Kidney (tissue), 14 donors: ENCODE data around the gene REXO4. TPM values are rescaled to one million over a fixed set of nuclear protein-coding genes. Genes with fewer than 3 reads are reported as not detected.

Experiments used
- DNase-seq, 5 donors: peaks; one replicate each; pipeline ENCODE4 v3.0.0-alpha.2; 2013 to 2020
- FAIRE-seq: peaks from 2 replicates; lab custom pipeline; 2012; peaks lifted over from hg19 to GRCh38; lab: Jason Lieb, UNC
- H3K27ac ChIP-seq, 2 donors: one replicate each; pipeline ENCODE4 v1.7.0; 2013; ENCODE audit warnings: low read depth in 2 of 2, low read length in 2 of 2, inconsistent platforms in 1 of 2
- H3K27me3 ChIP-seq: one replicate; pipeline ENCODE4 v1.7.1; 2013; ENCODE audit warnings: low read length, inconsistent platforms; ENCODE audit not compliant: control insufficient read depth, insufficient read depth
- H3K36me3 ChIP-seq, 3 donors: one replicate each; pipeline versions ENCODE4 v1.7.0 to v1.7.1; 2013; ENCODE audit warnings: low read length in 3 of 3, control low read depth in 1 of 3, inconsistent platforms in 1 of 3; ENCODE audit not compliant: insufficient read depth in 3 of 3, control insufficient read depth in 2 of 3
- H3K4me1 ChIP-seq, 3 donors: one replicate each; pipeline versions ENCODE4 v1.7.0 to v1.7.1; 2013; ENCODE audit warnings: low read length in 3 of 3, inconsistent platforms in 1 of 3, low read depth in 1 of 3; ENCODE audit not compliant: control insufficient read depth in 2 of 3, insufficient read depth in 2 of 3
- H3K4me3 ChIP-seq, 3 donors: one replicate each; pipeline versions ENCODE4 v1.7.0 to v1.8.1; 2013; ENCODE audit warnings: low read length in 3 of 3, control low read depth in 1 of 3, inconsistent platforms in 1 of 3
- H3K9ac ChIP-seq, 3 donors: one replicate each; pipeline versions ENCODE4 v1.7.0 to v1.7.1; 2013; ENCODE audit warnings: low read length in 3 of 3, control low read depth in 1 of 3, inconsistent platforms in 1 of 3
- H3K9me3 ChIP-seq, 3 donors: one replicate each; pipeline versions ENCODE4 v1.7.0 to v1.7.1; 2013; ENCODE audit warnings: low read length in 3 of 3, control low read depth in 1 of 3, inconsistent platforms in 1 of 3; ENCODE audit not compliant: control insufficient read depth in 2 of 3, insufficient read depth in 1 of 3
- CTCF ChIP-seq: IDR thresholded peaks from 3 replicates; pipeline ENCODE4 v1.5.1; 2012; ENCODE audit warnings: mild to moderate bottlenecking, moderate library complexity, borderline replicate concordance; ENCODE audit not compliant: insufficient read depth; ENCODE audit errors: extremely low read depth
- intact Hi-C: fragments of 100-400 bp; cut with DNase I; formaldehyde crosslinking; loops from one replicate; pipeline ENCODE4 v1.11.1; 2022
- polyA plus RNA-seq: library from polyadenylated mRNA; stranded (reverse); fragments of 350-450 nt; fragmentation: Illumina TruSeq; extraction: RNeasy Lipid Tissue Mini Kit (QIAGEN cat#74804); gene quantifications from one replicate; pipeline ENCODE4 v1.2.3, GENCODE V29; 2014; ENCODE audit warnings: low read depth, low replicate concordance; ENCODE audit not compliant: insufficient read depth
- total RNA-seq: library from RNA; stranded (reverse); fragmentation: NEBNext Ultra II Directional; extraction: Animal tissue kit (Norgen Biotek cat#: 25700); gene quantifications from one replicate; pipeline ENCODE4 v1.2.1, GENCODE V29; 2021
- donor health status: control.
- donor health status: control.
- donor health status: control.
- donor health status: control.
- donor health status: control.
- donor health status: DM: yes; HTN: yes; CAD: no.
- donor health status: Normal renal cell carcinoma (clear cell type).

REXO4 gene
- total and polyA plus RNA-seq, 2 donors from 2014 or later = 17.5 to 18.6 TPM

GRCh38 chr9:133372144-133372543 lies 45.7 kb downstream of the REXO4 start:
- Histone ChIP-seq H3K27ac (no peak overlapping the region), H3K9me3 (no peaks in the 10 kb centered on the region), H3K36me3 (peaks cover 2 to 13% (median 7%) of the 10 kb centered on the region in 3 donors), H3K4me1 (peaks cover 0 to 60% (median 36%) of the 10 kb centered on the region in 3 donors), H3K27me3 (no peaks in the 10 kb centered on the region), H3K4me3 (no peak overlapping the region), H3K9ac (peak overlapping the region in 1 of 3 donors; percentile 31)
- no peak for DNase-seq
- intact Hi-C loops = no loop called here
- no peak for TF ChIP-seq CTCF
- FAIRE-seq = no peak

GRCh38 chr9:133371261-133371711 lies 46.5 kb downstream of the REXO4 start:
- peak overlapping the region in 2 of 3 donors; percentile 12 to 41 for H3K9ac ChIP-seq
- no peak for FAIRE-seq
- H3K4me3 ChIP-seq = no peak overlapping the region

GRCh38 chr9:133370685-133371084 lies 47.1 kb downstream of the REXO4 start:
- no peak for FAIRE-seq
- peak overlapping the region in 1 of 3 donors; percentile 41 for H3K9ac ChIP-seq
- no peak for TF ChIP-seq CTCF
- no peak for DNase-seq
- peaks cover 0 to 61% (median 43%) of the 10 kb centered on the region in 3 donors for H3K4me1 ChIP-seq
- H3K27me3 ChIP-seq = no peaks in the 10 kb centered on the region
- H3K4me3 ChIP-seq = no peak overlapping the region
- peaks cover 2 to 27% (median 18%) of the 10 kb centered on the region in 3 donors for H3K36me3 ChIP-seq
- intact Hi-C loops = no loop called here
- H3K27ac ChIP-seq = no peak overlapping the region
- no peaks in the 10 kb centered on the region for H3K9me3 ChIP-seq

More at GRCh38 chr9:133371261-133371711, 46.5 kb downstream of the REXO4 start:
- intact Hi-C loops = no loop called here
- no peak for DNase-seq
- Histone ChIP-seq H3K36me3 (peaks cover 2 to 21% (median 14%) of the 10 kb centered on the region in 3 donors), H3K27ac (no peak overlapping the region), H3K27me3 (no peaks in the 10 kb centered on the region), H3K9me3 (no peaks in the 10 kb centered on the region), H3K4me1 (peaks cover 0 to 61% (median 37%) of the 10 kb centered on the region in 3 donors)
- TF ChIP-seq CTCF = no peak

- intact Hi-C loops = no loop called here
- FAIRE-seq (no peak), DNase-seq (no peak)
- Histone ChIP-seq H3K4me3 (no peak overlapping the region), H3K27me3 (no peaks in the 10 kb centered on the region), H3K9ac (no peak overlapping the region), H3K27ac (no peak overlapping the region), H3K4me1 (peaks cover 2 to 65% (median 50%) of the 10 kb centered on the region in 3 donors), H3K36me3 (peaks cover 4 to 34% (median 20%) of the 10 kb centered on the region in 3 donors), H3K9me3 (no peaks in the 10 kb centered on the region)
- TF ChIP-seq CTCF = no peak
Observed at GRCh38 chr9:133369933-133370332, 47.9 kb downstream of the REXO4 start.
